Measurements from ENCODE around the gene ANKLE2. TPM values are rescaled to one million over a fixed set of nuclear protein-coding genes. Genes with fewer than 3 reads are reported as not detected.

The ANKLE2 gene
- total RNA-seq, 4 donors from 2014 or later: 29.6 to 44.9 (median 34.6) TPM

DNA sequence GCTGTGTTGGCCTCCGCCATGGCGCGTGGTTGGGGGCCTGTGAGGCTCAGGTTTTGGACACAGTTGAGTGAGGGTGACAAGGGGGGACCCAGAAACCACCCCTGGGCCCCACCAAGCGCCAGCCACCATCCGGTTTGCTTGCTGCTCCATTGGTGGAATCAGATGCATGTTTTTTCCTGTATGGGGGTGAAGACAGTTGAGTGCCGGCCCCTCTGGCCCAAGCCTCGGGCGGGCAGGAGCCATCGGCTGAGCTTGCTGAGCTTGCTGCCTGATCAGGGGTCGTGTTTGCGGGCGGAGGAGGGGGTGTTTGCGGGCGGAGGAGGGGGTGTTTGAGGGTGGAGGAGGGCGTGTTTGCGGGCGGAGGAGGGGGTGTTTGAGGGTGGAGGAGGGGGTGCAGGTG lies 44.6 kb downstream of the ANKLE2 start:
- TF ChIP-seq, protein P1, sequence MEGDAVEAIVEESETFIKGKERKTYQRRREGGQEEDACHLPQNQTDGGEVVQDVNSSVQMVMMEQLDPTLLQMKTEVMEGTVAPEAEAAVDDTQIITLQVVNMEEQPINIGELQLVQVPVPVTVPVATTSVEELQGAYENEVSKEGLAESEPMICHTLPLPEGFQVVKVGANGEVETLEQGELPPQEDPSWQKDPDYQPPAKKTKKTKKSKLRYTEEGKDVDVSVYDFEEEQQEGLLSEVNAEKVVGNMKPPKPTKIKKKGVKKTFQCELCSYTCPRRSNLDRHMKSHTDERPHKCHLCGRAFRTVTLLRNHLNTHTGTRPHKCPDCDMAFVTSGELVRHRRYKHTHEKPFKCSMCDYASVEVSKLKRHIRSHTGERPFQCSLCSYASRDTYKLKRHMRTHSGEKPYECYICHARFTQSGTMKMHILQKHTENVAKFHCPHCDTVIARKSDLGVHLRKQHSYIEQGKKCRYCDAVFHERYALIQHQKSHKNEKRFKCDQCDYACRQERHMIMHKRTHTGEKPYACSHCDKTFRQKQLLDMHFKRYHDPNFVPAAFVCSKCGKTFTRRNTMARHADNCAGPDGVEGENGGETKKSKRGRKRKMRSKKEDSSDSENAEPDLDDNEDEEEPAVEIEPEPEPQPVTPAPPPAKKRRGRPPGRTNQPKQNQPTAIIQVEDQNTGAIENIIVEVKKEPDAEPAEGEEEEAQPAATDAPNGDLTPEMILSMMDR (IDR thresholded peaks at IDR 0.05 in 4 of 5, conservative IDR thresholded peaks at IDR 0.05 in 1 of 5): no peak
- TF ChIP-seq POLR2A (IDR thresholded peaks at IDR 0.05): no peak
- ATAC-seq (no peak), DNase-seq (no peak)
- H3K36me3 ChIP-seq: peaks cover 0 to 62% of the 10 kb centered on the region in 2 donors
- intact Hi-C loops (cut with DNase I; ENCODE audit: low total_unique reads) (no loop called here), in situ Hi-C loops (cut with MboI; ENCODE audit: low sequenced_read_pairs in 4 of 4) (no loop called here)
- H3K27me3 ChIP-seq: no peaks in the 10 kb centered on the region
- H3K9me3 ChIP-seq: no peaks in the 10 kb centered on the region
- H3K4me1 ChIP-seq: peaks cover 3 to 6% of the 10 kb centered on the region in 2 donors
- H3K4me3 ChIP-seq: no peak overlapping the region
- no peak overlapping the region for H3K27ac ChIP-seq

GRCh38 chr12:132716356-132716755 lies 45.3 kb downstream of the ANKLE2 start:
- in situ Hi-C loops (cut with MboI; ENCODE audit: low sequenced_read_pairs in 4 of 4): no loop called here
- no peak for DNase-seq

DNA sequence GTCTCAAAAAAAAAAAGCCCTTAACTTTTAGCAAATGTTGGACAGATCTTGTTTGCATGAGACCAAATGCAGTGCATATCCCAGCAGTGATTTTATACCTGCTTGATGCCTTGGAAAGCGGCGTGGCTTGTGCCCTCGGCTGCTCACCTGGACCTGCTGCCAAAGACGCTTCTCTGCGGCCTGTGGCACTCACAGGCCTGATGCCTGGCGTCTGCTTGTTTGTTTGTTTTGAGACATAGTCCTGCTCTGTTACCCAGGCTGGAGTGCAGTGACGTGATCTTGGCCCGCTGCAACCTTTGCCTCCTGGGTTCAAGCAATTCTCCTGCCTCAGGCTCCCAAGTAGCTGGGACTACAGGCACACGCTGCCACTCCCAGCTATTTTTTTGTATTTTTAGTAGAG lies 45.8 kb downstream of the ANKLE2 start:
- no peak overlapping the region for H3K4me3 ChIP-seq
- no peak for DNase-seq
- H3K27me3 ChIP-seq: no peaks in the 10 kb centered on the region
- intact Hi-C loops (cut with DNase I; ENCODE audit: low total_unique reads): no loop called here
- peaks cover 0 to 51% of the 10 kb centered on the region in 2 donors for H3K36me3 ChIP-seq
- H3K27ac ChIP-seq: no peak overlapping the region
- ATAC-seq: no peak
- TF ChIP-seq, protein P1 (IDR thresholded peaks at IDR 0.05 in 4 of 5, conservative IDR thresholded peaks at IDR 0.05 in 1 of 5): no peak
- H3K9me3 ChIP-seq: no peaks in the 10 kb centered on the region
- peaks cover 12 to 13% of the 10 kb centered on the region in 2 donors for H3K4me1 ChIP-seq
- in situ Hi-C loops (cut with MboI; ENCODE audit: low sequenced_read_pairs in 4 of 4): no loop called here

More at GRCh38 chr12:132716356-132716755, 45.3 kb downstream of the ANKLE2 start:
- no peak for ATAC-seq
- H3K9me3 ChIP-seq: no peaks in the 10 kb centered on the region
- H3K4me3 ChIP-seq: no peak overlapping the region
- no peaks in the 10 kb centered on the region for H3K27me3 ChIP-seq
- TF ChIP-seq, protein P1 (IDR thresholded peaks at IDR 0.05 in 4 of 5, conservative IDR thresholded peaks at IDR 0.05 in 1 of 5): no peak
- TF ChIP-seq POLR2A (IDR thresholded peaks at IDR 0.05): no peak
- peaks cover 0 to 55% of the 10 kb centered on the region in 2 donors for H3K36me3 ChIP-seq
- H3K27ac ChIP-seq: no peak overlapping the region
- H3K4me1 ChIP-seq: peaks cover 10 to 12% of the 10 kb centered on the region in 2 donors
- intact Hi-C loops (cut with DNase I; ENCODE audit: low total_unique reads): no loop called here

- Histone ChIP-seq H3K27me3 (no peaks in the 10 kb centered on the region), H3K36me3 (peaks cover 0 to 31% of the 10 kb centered on the region in 2 donors), H3K27ac (no peak overlapping the region), H3K4me3 (no peak overlapping the region), H3K4me1 (peaks cover 16 to 18% of the 10 kb centered on the region in 2 donors), H3K9me3 (no peaks in the 10 kb centered on the region)
- DNase-seq (no peak), ATAC-seq (no peak)
- in situ Hi-C loops (cut with MboI; ENCODE audit: low sequenced_read_pairs in 4 of 4): no loop called here
- no peak for TF ChIP-seq POLR2A (IDR thresholded peaks at IDR 0.05)
- TF ChIP-seq, protein P1 (IDR thresholded peaks at IDR 0.05 in 4 of 5, conservative IDR thresholded peaks at IDR 0.05 in 1 of 5): no peak
- intact Hi-C loops (cut with DNase I; ENCODE audit: low total_unique reads): loop anchor here (5.0 kb wide), 1 partner anchor 49 kb away; the partner anchor contains the start of gene ANKLE2
Observed at GRCh38 chr12:132713123-132713522, 48.5 kb downstream of the ANKLE2 start.

Measured in gastrocnemius medialis (tissue), 4 donors.